Neutrophil (primary cell): ENCODE data around the gene EDAR.

Experiments used
- H3K27ac ChIP-seq: fragments of 200-600 bp; sonication (generic); 2 replicates; pipeline ENCODE4 v1.5.1; 2016; ENCODE audit warnings: mild to moderate bottlenecking, moderate library complexity
- H3K27me3 ChIP-seq: fragments of 200-600 bp; sonication (generic); 2 replicates; pipeline ENCODE4 v1.6.0; 2016; ENCODE audit warnings: mild to moderate bottlenecking
- H3K36me3 ChIP-seq: fragments of 200-600 bp; sonication (generic); 2 replicates; pipeline ENCODE4 v1.5.1; 2017
- H3K4me1 ChIP-seq, 2 experiments: fragments of 200-600 bp in 1 of 2; sonication (generic) in 1 of 2; 1 replicate in 1 of 2; 2 replicates in 1 of 2; pipeline versions ENCODE4 v1.5.1 to v1.6.1; 2013 to 2016; ENCODE audit warnings: low read depth in 1 of 2, low read length in 1 of 2, mild to moderate bottlenecking in 1 of 2, moderate library complexity in 1 of 2; ENCODE audit not compliant: control insufficient read depth in 1 of 2, insufficient read depth in 1 of 2
- H3K4me3 ChIP-seq, 2 experiments: fragments of 200-600 bp in 1 of 2; sonication (generic) in 1 of 2; 1 replicate in 1 of 2; 2 replicates in 1 of 2; pipeline ENCODE4 v1.5.1; 2013 to 2016; ENCODE audit warnings: low read depth in 1 of 2, low read length in 1 of 2, mild to moderate bottlenecking in 1 of 2, moderate library complexity in 1 of 2
- H3K9me3 ChIP-seq: fragments of 200-600 bp; sonication (generic); 2 replicates; pipeline ENCODE4 v1.5.1; 2016
- TF ChIP-seq, protein P1 (sequence below): fragments of 200-600 bp; sonication (generic); IDR thresholded peaks from 2 replicates; pipeline ENCODE4 v1.5.1; 2016; ENCODE audit warnings: antibody characterized with exemption

The EDAR gene

DNA sequence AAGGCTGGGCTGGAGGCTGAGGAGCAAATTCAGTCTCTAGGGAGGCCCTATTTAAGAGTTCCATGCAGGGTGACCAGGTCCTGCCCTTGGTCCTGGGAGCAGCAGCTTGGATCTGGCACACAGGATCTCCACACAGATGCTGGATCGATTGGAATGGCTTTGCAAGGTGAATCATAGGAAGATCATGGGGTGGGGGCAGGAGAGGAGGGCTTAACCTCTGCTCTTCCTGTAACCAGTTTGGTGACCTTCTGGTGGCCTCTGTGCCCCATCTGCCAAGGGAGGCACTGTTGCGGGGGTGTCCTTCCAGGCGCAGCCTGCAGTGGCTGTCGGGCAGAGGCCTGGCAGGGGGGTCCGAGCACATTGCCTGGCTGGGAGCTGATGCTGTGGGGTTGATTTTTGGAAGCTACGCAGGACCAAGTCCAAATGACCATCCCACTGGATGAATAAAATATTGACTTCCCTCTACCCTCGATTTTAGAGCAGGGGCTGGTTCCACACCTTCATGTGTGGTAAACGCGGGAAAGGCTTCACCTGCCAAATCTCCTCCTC, 79.7 kb downstream of the EDAR start:
- no peak overlapping the region for H3K4me3 ChIP-seq
- H3K27ac ChIP-seq, result no peak overlapping the region
- H3K4me1 ChIP-seq, result no peaks in the 10 kb centered on the region
- no peaks in the 10 kb centered on the region for H3K36me3 ChIP-seq
- no peaks in the 10 kb centered on the region for H3K9me3 ChIP-seq
- TF ChIP-seq, protein P1, sequence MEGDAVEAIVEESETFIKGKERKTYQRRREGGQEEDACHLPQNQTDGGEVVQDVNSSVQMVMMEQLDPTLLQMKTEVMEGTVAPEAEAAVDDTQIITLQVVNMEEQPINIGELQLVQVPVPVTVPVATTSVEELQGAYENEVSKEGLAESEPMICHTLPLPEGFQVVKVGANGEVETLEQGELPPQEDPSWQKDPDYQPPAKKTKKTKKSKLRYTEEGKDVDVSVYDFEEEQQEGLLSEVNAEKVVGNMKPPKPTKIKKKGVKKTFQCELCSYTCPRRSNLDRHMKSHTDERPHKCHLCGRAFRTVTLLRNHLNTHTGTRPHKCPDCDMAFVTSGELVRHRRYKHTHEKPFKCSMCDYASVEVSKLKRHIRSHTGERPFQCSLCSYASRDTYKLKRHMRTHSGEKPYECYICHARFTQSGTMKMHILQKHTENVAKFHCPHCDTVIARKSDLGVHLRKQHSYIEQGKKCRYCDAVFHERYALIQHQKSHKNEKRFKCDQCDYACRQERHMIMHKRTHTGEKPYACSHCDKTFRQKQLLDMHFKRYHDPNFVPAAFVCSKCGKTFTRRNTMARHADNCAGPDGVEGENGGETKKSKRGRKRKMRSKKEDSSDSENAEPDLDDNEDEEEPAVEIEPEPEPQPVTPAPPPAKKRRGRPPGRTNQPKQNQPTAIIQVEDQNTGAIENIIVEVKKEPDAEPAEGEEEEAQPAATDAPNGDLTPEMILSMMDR, result no peak
- H3K27me3 ChIP-seq, result no peaks in the 10 kb centered on the region

DNA sequence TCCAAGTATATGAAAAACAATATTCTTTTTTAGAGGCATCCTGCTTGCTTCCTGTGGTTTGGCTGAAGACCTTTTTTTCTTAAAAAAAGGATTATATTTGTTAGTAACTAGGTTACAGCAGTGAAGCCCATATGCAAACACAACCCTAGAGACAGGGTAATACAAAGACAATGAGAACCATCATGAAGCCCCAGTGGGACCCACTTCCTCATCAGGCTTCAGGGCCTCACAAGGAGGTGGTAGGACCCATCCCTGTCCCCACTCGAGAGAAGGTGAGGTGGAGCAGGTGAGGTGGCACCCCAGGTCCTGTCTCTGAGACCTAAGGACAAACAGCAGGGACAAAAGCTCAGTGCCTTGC, 80.3 kb downstream of the EDAR start:
- no peaks in the 10 kb centered on the region for H3K4me1 ChIP-seq
- H3K27me3 ChIP-seq, result no peaks in the 10 kb centered on the region
- H3K4me3 ChIP-seq, result no peak overlapping the region
- H3K9me3 ChIP-seq, result no peaks in the 10 kb centered on the region
- H3K27ac ChIP-seq, result no peak overlapping the region
- no peaks in the 10 kb centered on the region for H3K36me3 ChIP-seq
- TF ChIP-seq, protein P1, result no peak

DNA sequence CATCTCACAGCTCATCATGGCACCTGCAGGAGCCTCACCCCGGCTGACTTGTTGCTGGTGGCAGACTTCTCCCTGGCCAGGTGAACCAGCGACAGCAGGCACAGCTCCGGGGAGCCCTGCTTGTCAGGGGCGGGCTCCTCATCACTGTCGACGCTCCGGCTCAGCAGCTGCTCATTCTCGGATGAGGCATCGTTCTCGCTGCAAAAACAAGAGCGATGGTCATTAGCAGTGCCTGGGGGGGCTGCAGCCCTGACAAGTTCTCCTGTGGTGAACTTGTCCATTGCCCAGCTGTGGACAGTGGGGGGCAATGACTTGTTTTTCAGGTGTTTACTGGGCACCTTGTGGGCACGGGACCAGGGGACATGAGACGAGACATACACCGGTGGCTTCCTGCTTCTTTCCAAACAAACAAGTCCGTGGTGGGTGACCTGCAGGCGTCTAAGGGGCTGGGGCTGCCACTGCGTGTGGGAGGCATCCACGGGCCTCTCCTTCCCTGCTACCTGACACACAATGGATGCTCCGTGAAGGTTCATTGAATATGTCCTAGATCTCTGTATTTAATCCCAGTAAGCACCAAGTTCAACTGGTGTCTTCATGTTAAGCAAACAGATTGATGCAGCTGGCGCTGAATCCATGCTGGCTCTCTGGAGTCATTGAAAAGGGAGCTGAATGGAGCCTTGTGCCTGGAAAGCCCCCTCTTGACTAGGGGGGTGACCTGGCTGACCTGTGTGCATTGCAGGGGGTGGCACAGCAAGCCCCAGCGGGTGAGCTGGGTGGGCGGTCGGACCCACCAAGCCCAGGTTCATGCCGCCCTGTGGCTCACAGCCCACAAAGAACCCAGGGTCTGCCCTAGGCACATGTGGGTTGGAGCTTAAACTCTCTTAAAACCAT, 81.0 kb downstream of the EDAR start:
- TF ChIP-seq, protein P1, result no peak
- no peaks in the 10 kb centered on the region for H3K4me1 ChIP-seq
- H3K27ac ChIP-seq, result no peak overlapping the region
- no peaks in the 10 kb centered on the region for H3K9me3 ChIP-seq
- no peaks in the 10 kb centered on the region for H3K36me3 ChIP-seq
- no peak overlapping the region for H3K4me3 ChIP-seq
- H3K27me3 ChIP-seq, result no peaks in the 10 kb centered on the region

DNA sequence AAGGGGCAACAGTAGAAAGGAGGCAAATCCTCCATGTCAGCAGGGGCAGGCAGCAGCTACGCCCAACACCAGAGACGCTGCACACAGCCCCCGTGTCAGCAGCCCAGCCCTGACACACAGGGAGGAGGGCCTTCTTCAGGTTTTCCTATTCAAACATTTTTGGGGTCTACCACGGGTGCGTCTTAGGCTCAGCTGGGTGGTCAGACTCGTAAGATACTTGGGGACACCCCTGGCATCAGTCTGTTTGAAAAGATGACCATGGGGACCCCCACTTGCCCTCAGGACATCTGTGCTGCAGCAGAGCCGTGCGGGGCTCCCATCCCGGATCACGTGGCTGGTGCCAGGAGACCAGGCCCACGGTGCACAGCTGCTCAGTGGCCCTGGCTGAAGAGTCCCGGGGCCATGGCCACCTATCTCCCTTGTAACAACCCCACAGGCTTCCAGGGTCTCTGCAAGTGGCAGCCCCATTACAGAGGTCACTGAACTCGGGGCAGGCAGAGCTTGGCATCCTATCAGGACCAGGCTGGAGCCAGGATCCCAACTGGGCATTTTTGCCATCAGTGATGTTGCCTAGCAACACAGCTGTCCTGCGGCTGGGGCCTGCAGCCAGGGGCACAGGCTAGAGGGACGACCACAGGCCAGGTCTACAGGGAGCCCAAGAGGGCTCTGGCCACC, 82.5 kb downstream of the EDAR start:
- TF ChIP-seq, protein P1, result no peak
- no peaks in the 10 kb centered on the region for H3K27me3 ChIP-seq
- no peak overlapping the region for H3K4me3 ChIP-seq
- H3K27ac ChIP-seq, result no peak overlapping the region
- no peaks in the 10 kb centered on the region for H3K36me3 ChIP-seq
- no peaks in the 10 kb centered on the region for H3K4me1 ChIP-seq
- no peaks in the 10 kb centered on the region for H3K9me3 ChIP-seq

DNA sequence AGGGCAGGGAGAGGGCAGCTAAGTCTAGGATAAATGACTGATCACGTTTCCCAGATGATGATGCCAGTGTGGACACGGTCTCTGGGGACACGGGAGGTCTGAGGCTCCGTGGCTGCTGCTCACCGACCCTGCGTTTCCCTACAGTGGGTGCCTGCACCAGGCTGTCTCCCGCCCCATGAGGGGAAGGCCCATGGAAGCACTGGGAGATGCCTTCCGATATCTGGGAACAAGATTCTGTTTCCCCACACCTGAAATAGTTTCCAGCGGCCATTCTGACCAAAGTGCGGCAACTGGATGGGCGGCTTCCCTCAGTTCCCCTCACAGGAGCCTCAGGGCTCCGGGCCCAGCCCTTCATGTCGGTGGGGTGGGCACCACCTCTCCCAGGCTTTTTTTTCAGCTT, 83.1 kb downstream of the EDAR start:
- H3K27ac ChIP-seq, result no peak overlapping the region
- no peak overlapping the region for H3K4me3 ChIP-seq
- H3K9me3 ChIP-seq, result no peaks in the 10 kb centered on the region
- no peaks in the 10 kb centered on the region for H3K4me1 ChIP-seq
- no peaks in the 10 kb centered on the region for H3K36me3 ChIP-seq
- H3K27me3 ChIP-seq, result no peaks in the 10 kb centered on the region
- TF ChIP-seq, protein P1, result no peak
